ENCODE data around the gene HOXB3. TPM values are rescaled to one million over a fixed set of nuclear protein-coding genes. Genes with fewer than 3 reads are reported as not detected.

The HOXB3 gene
- total RNA-seq, 1 experiment from 2014 or later: 151 TPM

DNA sequence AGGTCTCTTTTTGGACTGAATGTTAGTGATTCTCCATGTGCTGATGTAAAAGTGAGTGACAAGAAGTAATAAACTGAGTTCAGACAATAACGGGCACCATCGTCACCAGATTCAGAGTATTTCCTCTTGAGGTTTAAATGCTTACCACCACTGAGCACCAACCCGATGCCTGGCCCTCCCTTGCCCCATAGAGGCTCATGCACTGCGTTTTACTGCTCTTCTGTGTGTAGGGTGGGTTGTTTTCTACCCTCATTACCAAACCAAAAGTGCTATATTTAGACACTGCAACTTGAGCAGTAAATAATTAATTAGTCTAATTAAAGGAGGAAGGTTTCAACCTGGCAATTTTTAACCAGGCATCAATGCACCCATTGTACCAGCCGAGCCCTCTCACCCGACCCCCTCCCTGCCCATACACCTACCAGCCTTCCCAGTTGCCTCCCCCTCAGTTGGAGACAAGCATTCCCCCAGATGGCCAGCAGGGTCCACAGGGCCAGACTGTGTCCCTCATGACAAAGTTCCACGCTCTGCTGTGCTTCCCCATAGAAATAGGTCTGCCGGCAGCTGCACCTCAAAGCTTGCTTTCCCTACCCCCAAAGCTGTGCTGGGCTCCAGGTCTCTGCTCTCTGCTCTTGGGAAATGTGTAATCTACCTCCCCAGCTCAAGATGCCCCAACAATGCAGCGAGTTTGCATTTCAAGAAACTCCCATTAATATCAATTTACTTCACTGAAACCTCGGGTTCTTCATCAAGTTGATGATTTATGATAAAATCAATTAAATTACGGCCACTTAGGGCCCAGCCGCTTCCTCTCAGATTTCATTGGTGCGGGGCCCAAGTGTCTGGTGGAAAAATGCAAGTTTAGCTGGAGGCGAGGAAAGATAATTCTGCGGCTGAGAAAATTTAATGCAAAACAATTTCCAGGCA, 27.9 kb downstream of the HOXB3 start:
- Mint-ChIP-seq H3K4me3 (ENCODE audit: low read depth, unreplicated experiment) (no peak overlapping the region), H3K4me1 (ENCODE audit: low read depth, unreplicated experiment) (peaks cover 60% of the 10 kb centered on the region), H3K27ac (ENCODE audit: unreplicated experiment) (no peak overlapping the region), H3K36me3 (ENCODE audit: insufficient read depth, unreplicated experiment) (peaks cover 67% of the 10 kb centered on the region), H3K27me3 (ENCODE audit: unreplicated experiment) (no peaks in the 10 kb centered on the region), H3K9me3 (ENCODE audit: low read depth, unreplicated experiment) (no peaks in the 10 kb centered on the region)
- intact Hi-C loops (cut with micrococcal nuclease; ENCODE audit: unreplicated experiment): no loop called here
- CTCF ChIA-PET: interaction anchor here (0.6 to 2.3 kb wide), 11 partner anchors 8 to 347 kb away, joined by 3 to 7 read pairs (median 3); no protein-coding TSS in a partner anchor
- TF ChIP-seq CTCF (IDR thresholded peaks at IDR 0.05; ENCODE audit: unreplicated experiment): peak; percentile 65
- peak; percentile 94 for DNase-seq
- BruUV-seq (replicated peaks): no TSS peak

DNA sequence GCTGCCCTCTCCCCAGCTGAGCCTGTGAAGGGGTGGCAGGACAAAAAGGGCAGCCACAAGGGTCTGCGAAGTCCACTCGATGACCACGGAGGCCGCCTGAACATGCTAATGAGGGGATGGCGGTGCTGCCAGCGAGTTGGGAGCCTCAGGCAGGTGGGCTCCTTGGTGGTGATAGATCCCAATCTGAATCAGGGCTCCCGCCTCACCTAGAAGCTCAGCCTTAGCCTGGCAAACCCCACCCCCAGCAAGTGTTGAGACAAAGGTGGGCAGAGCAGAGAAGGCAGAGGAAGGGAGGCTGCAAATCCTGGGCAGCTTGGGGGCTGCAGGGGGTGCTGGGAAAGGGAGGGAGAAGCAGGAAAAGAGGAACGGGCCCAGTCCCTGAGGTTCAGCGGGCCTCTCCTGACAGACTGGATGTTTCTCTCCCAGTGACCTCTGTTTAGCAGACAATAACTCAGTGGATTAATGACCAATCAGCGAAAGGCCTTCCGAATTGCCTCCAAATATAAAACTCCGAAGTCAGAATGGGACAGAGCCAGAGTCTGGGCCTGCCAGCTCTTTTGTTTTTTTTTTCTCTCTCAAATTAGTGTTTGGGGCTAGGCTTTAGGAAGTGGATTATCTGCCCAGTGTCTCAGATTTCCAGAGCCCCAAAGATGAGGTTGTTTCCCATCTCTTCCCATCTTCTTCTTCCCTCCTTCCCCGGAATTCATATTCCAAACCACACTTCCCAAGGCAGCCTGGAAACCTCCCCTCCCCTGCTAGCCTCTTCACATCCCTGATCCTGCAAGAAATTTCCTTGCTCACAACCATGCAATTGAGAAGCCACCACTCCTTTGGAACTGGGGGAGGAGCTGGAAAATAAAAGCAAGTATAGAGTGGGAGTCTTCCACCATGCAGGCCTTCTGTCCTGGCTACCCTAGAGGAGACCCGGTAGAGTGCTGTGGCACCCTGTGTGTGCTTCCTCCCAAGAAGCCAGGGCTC, 29.9 kb downstream of the HOXB3 start:
- no TSS peak for BruUV-seq (replicated peaks)
- Mint-ChIP-seq H3K9me3 (ENCODE audit: low read depth, unreplicated experiment) (no peaks in the 10 kb centered on the region), H3K36me3 (ENCODE audit: insufficient read depth, unreplicated experiment) (peaks cover 85% of the 10 kb centered on the region), H3K27ac (ENCODE audit: unreplicated experiment) (peak overlapping the region; percentile 2), H3K27me3 (ENCODE audit: unreplicated experiment) (no peaks in the 10 kb centered on the region), H3K4me1 (ENCODE audit: low read depth, unreplicated experiment) (peaks cover 80% of the 10 kb centered on the region), H3K4me3 (ENCODE audit: low read depth, unreplicated experiment) (peak overlapping the region; percentile 36)
- no peak for DNase-seq
- TF ChIP-seq CTCF (IDR thresholded peaks at IDR 0.05; ENCODE audit: unreplicated experiment): peak; percentile 10
- CTCF ChIA-PET: no interaction called here
- intact Hi-C loops (cut with micrococcal nuclease; ENCODE audit: unreplicated experiment): no loop called here

DNA sequence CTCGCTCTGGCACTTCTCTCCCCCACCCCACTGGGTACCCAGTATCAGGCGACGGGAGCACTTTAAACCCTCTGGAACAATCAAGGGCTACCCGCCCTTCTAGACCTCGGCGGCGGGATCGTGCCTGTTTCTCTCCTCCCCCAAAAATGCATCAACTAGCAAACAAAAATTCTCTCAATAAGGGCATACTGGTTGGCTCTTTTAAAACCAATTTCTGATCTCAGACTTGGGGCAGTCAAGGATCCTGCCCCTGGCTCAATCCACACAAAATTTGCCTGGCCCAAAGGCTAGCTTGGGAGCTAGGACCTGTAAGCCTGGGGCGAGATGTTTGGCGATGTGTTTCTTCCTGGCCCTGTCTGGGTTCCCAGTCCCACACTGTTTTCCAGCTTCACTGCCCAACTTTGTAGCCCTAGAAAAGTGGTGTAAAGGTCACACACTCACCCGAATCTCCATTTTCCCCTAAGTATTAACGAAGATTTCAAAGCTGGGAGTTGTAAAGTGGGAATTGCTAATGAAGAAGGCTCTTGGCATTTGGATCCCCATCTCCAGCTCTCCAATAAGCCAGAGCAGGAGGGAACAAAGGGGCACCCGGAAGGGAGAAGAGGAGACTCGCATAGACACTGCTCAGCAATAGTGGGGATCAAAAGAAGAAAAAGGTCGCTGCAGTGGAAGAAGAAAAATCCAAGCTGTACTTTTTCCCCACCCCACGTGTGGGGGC, 30.8 kb downstream of the HOXB3 start:
- H3K27me3 Mint-ChIP-seq (ENCODE audit: unreplicated experiment): no peaks in the 10 kb centered on the region
- no peak for TF ChIP-seq CTCF (IDR thresholded peaks at IDR 0.05; ENCODE audit: unreplicated experiment)
- peaks cover 88% of the 10 kb centered on the region for H3K36me3 Mint-ChIP-seq (ENCODE audit: insufficient read depth, unreplicated experiment)
- H3K27ac Mint-ChIP-seq (ENCODE audit: unreplicated experiment): peak overlapping the region; percentile 2
- DNase-seq: no peak
- peak overlapping the region; percentile 36 for H3K4me3 Mint-ChIP-seq (ENCODE audit: low read depth, unreplicated experiment)
- peaks cover 89% of the 10 kb centered on the region for H3K4me1 Mint-ChIP-seq (ENCODE audit: low read depth, unreplicated experiment)
- H3K9me3 Mint-ChIP-seq (ENCODE audit: low read depth, unreplicated experiment): no peaks in the 10 kb centered on the region
- no TSS peak for BruUV-seq (replicated peaks)
- CTCF ChIA-PET: no interaction called here
- intact Hi-C loops (cut with micrococcal nuclease; ENCODE audit: unreplicated experiment): no loop called here

- H3K27ac Mint-ChIP-seq (ENCODE audit: unreplicated experiment): peak overlapping the region; percentile 2
- CTCF ChIA-PET: no interaction called here
Measured at GRCh38 chr17:48558831-48559121, 31.3 kb downstream of the HOXB3 start.

More at GRCh38 chr17:48558831-48559121, 31.3 kb downstream of the HOXB3 start:
- Mint-ChIP-seq H3K4me3 (ENCODE audit: low read depth, unreplicated experiment) (peak overlapping the region; percentile 36), H3K36me3 (ENCODE audit: insufficient read depth, unreplicated experiment) (peaks cover 89% of the 10 kb centered on the region), H3K4me1 (ENCODE audit: low read depth, unreplicated experiment) (peaks cover 94% of the 10 kb centered on the region), H3K27me3 (ENCODE audit: unreplicated experiment) (no peaks in the 10 kb centered on the region), H3K9me3 (ENCODE audit: low read depth, unreplicated experiment) (no peaks in the 10 kb centered on the region)
- no peak for TF ChIP-seq CTCF (IDR thresholded peaks at IDR 0.05; ENCODE audit: unreplicated experiment)
- intact Hi-C loops (cut with micrococcal nuclease; ENCODE audit: unreplicated experiment): no loop called here
- DNase-seq: no peak
- BruUV-seq (replicated peaks): no TSS peak

Measured in Calu3 (cell line).